CD4-positive, alpha-beta T cell treated with Interferon gamma for 1 hour (primary cell): Measurements from ENCODE around the gene PAX9.
"Not testable (repeated sequence)": the region's sequence is repeated elsewhere in the genome, so short reads cannot be mapped to it uniquely, and the experiment has no call there.

Experiments used
- DNase-seq: peaks from one replicate; pipeline ENCODE4 v3.0.0-alpha.2; 2020

The PAX9 gene

GRCh38 chr14:36676236-36676635 is 14.6 kb downstream of the PAX9 start:
- no peak for DNase-seq

DNA sequence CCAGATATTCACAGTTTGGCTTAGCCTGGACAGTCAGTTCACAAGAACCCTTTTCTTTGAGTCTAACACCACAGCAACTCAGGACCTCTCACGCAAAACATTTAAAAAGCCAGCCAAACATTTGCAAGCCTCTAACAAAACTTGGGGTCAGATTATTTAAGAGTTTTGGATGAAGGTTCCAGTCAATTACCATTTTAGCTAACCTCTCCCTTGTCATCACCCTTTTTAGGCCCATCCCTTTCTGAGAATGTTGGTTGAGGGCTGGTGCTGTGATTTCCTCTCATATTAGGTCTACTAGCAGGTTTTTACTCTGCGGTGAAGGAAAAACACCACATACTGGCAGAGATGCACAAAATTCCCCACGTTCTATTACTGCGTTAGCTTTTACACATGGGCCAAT is 20.7 kb downstream of the PAX9 start:
- no peak for DNase-seq

DNA sequence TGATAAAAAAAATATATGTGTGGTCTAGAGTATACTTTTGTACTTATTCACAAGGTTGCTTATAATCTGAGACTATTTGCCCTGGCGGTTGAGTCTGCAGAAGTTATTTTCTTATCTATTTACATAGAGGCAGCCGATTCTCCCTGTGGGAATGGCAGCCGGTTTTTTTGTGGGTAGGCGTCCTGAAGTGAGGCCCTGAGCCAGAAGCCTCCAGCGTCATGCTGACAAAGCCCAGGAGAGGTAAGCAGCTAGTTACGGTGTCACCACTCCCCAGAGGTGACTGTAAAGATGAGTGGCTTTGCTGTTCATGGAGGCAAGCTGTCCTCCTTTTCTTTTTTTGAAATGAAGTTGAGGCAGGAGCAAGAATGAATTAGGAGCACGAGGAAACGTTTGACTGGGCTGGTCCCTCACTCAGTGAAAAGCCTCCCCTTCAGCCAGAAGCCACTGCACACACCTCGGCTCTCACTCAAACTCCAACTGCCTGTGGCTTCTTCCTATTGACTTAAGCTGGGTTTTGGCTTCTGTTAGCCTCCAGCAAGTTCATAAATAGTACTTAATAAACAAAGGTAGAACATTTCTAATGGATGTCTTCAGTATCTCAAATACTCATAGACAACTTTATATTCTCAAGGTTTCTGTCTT is 21.5 kb downstream of the PAX9 start:
- DNase-seq = no peak

DNA sequence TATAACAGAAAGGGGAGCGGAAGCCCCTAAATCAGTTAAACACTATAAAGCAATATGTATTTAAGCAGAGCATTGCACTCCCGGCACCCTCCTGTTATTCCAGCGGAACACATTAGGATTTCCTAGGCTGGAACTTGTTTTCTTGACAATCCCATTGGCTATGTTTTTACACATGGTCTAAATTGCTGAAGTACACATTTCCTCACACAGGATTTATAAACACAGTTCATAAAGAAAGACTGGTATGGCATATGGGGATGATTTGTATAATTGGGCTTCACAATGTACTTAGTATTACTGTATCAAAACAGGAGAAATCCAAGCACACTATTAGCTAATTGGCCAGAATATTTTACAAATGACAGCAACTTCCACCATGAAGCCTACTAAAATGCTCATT is 23.3 kb downstream of the PAX9 start:
- no peak for DNase-seq

DNA sequence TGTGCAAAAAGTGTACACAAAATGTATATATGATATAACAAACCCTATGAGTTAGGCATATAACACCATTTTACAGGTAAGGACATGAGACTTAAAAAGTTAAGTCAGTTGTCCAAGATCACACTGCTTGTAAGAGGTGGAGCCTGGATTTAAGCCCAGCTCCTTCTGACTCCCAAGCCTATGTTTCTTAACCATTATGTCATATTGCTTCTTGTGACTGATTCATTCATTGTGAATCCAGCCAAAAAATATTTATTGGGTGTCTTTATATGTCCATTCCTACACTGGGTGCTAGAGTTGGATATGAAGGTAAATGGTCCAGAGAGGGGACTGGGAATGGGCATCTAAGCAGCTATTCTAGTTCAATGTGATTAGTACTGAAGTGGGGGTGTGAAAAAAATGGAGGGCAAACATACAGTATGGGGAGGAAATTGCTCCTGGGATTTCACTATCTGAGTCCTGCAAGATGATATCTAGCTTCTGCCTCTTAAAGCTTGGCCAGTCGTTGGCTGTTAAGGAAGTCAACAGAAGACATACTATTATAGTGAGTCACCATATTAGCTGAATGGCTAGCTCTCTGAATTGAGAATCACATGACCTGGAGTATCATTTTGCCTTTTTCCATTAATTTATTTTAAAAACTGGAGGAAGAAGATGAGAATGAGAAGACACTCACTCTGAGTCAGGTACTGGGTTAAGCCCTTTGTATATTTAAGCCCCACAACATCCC is 28.8 kb downstream of the PAX9 start:
- no peak for DNase-seq

DNA sequence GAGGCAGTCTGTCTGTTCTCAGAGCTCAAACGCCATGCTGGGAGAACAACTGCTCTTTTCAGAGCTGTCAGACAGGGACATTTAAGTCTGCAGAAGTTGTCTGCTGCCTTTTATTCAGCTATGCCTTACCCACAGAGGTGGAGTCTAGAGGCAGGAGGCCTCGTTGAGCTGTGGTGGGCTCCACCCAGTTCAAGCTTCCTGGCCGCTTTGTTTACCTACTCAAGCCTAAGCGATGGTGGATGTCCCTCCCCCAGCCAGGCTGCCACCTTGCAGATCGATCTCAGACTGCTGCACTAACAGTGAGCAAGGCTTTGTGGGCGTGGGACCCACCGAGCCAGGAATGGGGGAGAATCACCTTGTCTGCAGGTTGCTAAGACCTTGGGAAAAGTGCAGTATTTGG is 37.8 kb downstream of the PAX9 start:
- DNase-seq = not testable (repeated sequence)

- DNase-seq = no peak
Observed at GRCh38 chr14:36700651-36701050, 39.0 kb downstream of the PAX9 start.

GRCh38 chr14:36701132-36701531 is 39.5 kb downstream of the PAX9 start:
- DNase-seq = no peak

DNA sequence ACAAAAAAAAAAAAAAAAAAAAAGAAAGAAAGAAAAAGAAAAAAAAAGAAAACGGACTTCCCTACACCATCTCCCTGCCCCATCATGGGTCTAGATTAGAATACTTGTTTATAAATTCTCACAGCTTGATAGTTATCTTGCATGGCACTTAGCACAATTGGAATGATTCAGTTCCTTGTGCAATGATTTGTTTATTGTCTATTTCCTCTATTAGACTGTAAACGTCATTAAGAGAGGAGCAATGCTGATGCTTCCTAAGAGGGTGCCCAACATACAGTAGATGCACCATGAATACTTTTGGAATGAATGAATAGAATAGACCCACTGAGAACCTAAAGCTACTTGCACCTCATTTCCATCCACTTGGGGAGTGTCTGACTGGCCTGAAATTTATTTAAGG is 40.8 kb downstream of the PAX9 start:
- no peak for DNase-seq

GRCh38 chr14:36707570-36707969 is 45.9 kb downstream of the PAX9 start:
- DNase-seq = no peak

- no peak for DNase-seq
Observed at GRCh38 chr14:36713960-36714703, 52.5 kb downstream of the PAX9 start.

GRCh38 chr14:36716614-36717184 is 55.0 kb downstream of the PAX9 start:
- DNase-seq = no peak

DNA sequence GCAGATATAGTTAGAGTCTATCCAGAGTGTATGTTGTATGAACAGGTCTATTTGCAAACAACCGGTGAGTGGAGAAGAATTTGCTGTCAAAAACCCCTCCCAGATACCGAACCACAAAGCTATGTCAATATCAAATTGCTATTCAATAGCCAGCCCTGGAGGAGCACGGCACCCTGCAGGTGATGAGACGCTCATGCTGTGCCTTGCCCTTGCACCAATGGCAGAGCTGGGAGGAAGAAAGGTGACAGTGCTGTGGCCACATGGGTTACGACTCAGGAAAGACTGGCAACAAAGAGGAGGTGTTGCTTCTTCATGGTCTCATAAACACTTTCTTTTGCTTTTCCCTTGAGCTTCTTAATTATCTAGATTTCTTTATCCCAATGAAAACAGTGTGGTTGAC is 55.7 kb downstream of the PAX9 start:
- DNase-seq = no peak

DNA sequence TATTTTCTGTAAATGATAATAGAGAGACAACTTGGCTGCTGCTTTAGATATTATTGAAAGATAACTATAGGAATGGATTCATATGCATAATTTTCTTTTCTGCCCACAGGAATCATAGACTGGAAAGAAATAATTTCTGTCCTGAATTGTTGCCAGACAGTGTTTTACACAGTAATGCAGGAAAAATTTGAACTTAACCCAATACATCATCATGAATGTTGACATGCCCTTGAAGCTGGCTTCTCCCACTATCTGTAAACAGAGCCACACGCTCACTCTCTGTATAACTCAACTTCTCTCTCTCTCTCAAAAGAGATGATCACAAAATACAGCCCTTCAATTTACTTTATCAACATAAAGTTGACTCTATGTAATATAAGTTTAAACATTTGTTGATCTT is 56.6 kb downstream of the PAX9 start:
- no peak for DNase-seq

DNA sequence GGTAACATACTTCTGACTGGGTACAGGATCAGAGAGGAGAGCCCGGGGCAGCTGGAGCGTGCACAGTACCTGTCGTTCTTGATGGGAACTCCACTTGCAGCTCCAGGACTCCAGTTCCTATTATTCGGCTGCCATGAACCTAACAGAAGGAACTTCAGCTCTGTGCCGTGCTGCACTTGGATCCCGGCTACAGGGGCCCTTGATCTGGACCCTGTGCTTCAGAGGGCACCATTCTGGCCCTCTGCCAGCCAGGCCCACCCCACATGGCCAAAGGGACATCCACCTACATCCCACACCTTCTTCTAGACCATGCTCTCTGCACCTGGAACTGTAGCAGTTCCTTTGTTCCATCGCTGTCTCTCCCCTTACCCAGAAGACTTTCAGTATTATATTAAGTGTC is 58.2 kb downstream of the PAX9 start:
- DNase-seq = no peak

GRCh38 chr14:36720657-36721056 is 59.0 kb downstream of the PAX9 start:
- DNase-seq = no peak

- no peak for DNase-seq
Observed at GRCh38 chr14:36721877-36722276, 60.2 kb downstream of the PAX9 start.

- no peak for DNase-seq
Observed at GRCh38 chr14:36723530-36723929, 61.9 kb downstream of the PAX9 start.

DNA sequence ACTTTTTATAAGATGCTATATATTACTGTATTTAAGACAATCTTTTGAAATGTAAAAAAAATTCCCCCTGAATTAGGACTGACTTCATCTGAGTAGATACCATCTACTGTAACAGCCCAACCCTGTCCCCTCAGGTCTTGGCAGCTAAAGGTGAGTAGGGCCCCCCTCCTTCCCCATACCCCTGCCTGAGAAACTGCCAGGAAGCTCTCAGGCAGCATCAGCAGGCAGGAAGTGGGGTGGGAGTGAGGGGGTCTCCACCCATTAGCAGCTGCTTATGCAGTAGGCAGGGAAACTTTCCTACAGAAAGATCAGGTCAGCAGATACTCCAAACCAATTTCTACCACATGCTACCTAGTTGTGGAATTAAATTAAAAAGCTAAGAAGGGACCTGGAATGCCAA is 62.5 kb downstream of the PAX9 start:
- DNase-seq = no peak

DNA sequence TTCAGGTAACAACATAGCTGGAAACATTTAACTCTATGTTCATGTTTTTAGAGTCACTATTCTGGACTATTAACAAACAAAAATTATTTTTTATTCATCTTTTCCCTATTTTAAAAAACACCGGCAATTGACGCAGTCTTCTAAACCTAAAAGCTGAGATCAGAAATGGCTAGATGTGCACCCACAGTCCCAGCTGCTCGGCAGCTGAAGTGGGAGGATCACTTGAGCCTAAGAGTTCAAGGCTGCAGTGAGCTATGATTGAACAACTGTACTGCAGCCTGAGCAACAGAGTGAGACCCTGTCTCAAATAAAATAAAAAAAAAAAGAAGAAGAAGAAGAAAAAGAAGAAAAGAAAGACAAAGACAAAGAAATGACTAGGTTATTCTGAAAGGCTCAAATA is 64.5 kb downstream of the PAX9 start:
- no peak for DNase-seq
